ENCODE measurements around the gene KLK1. TPM values are rescaled to one million over a fixed set of nuclear protein-coding genes. Genes with fewer than 3 reads are reported as not detected.

KLK1 gene
- total RNA-seq, 4 donors from 2014 or later = 0.68 TPM; not detected in 3

DNA sequence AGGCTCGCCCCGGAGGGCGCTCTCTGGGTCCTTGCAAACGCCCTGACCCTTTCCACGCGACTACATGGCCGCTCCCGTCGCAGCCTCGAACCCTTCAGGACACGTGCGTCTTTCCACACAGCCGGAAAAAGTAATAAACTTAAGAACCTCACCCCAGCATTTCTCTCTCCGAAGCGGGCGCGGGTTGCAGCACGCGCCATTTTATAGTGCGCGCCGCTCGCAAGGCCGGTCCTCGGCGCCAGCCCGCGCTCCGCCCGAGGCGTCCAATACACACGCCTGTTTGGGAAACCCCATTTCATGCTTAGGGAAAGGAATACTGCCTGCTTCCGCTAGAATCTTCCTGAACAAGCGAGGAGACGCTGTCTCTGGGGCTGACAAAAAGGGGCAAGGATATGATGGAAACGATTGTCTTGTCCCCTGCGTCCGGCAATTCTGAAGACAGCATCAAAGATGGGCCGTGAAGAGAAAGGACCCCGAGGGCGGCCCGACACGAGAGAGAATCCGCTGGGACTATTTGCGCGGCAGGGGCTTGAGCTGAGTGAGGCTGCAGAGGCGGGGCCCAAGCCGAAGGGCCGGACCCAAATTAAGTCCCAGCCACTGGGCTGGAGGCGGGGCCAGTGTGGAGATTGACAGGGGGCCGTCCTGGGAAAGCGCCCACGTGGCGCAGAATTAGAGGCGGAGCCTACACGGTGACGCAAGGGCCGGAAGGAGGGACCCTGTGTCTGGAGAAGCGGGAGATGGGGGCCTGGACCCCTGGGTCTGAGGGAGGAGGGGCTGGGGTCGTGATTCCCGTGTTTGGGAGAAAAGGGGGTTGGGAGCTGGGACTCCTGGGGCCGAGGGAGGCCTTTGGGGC is 18.9 kb downstream of the KLK1 start:
- TF ChIP-seq, protein P1, sequence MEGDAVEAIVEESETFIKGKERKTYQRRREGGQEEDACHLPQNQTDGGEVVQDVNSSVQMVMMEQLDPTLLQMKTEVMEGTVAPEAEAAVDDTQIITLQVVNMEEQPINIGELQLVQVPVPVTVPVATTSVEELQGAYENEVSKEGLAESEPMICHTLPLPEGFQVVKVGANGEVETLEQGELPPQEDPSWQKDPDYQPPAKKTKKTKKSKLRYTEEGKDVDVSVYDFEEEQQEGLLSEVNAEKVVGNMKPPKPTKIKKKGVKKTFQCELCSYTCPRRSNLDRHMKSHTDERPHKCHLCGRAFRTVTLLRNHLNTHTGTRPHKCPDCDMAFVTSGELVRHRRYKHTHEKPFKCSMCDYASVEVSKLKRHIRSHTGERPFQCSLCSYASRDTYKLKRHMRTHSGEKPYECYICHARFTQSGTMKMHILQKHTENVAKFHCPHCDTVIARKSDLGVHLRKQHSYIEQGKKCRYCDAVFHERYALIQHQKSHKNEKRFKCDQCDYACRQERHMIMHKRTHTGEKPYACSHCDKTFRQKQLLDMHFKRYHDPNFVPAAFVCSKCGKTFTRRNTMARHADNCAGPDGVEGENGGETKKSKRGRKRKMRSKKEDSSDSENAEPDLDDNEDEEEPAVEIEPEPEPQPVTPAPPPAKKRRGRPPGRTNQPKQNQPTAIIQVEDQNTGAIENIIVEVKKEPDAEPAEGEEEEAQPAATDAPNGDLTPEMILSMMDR (IDR thresholded peaks at IDR 0.05; ENCODE audit: low read depth) = no peak

DNA sequence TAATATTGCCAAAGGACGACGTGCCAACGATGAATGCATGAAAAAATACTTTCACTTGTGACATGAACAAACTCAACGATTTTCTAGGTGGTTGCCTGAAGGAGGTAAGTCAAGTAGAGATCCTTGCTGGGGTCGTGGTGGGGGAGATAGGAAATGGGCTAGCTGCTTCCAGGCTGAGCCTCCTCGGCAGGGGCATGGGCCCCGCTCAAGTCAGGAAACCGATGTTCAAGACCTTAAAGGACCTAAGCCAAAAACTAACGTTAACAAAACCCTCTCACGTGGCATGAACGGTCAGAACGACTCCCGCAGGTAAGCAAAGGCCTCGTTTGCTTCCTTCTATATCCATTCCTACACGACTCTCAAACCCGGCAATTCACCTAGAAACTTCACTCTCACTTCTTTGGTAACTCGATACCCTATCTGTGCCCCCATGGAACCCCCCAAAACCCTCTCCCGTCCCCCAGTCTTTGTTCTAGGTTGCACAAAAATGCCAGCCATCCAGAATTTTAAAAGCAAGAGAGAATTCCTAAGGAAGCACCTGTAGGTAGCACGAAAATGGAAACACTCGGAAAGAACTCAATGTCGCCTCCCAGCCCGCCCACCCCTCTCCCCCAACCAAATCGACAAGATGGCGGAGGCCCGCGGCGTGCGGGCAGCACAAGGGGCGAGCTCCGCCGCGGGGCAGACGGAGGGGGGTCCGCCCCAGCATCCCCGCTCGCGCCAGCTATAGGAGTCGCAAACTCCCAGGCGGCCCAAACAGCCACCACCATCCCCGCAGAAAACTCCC is 19.8 kb downstream of the KLK1 start:
- TF ChIP-seq, protein P1 (IDR thresholded peaks at IDR 0.05; ENCODE audit: low read depth) = no peak

DNA sequence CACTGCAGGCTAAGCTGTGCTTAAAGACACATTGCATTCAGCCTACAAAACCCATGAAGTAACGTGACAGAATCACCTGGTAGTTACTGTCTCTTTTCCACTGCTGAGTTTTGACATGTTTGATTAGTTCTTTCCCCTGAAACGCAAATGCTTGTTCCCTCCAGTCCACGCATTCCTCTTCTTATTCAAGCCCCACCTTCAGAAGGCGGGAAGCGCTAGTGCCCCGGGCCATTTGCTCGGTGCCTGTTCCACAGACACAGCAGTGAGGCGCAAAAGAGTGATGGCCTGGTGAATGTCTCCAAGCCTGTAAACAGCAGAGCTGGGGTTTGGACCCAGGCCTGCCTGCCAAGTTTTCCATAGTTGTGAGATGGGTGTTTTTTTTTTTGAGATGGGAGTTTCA is 22.5 kb downstream of the KLK1 start:
- TF ChIP-seq, protein P1 (IDR thresholded peaks at IDR 0.05; ENCODE audit: low read depth) = no peak

DNA sequence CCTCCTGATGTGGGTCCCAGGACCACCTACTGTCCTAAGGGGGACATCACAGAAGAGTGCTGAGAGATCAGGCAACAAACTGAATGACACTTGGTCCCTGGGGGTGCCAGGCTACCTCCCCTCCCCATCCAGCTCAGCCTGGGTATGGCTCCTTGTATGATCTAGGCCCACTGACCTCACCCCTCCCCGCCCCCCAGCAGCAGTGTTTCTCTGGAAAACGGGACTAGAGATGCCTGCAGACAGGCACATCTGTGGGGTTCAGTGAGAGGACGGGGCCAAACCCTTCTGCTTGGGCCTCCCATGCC is 24.1 kb downstream of the KLK1 start:
- TF ChIP-seq, protein P1 (IDR thresholded peaks at IDR 0.05; ENCODE audit: low read depth) = no peak

DNA sequence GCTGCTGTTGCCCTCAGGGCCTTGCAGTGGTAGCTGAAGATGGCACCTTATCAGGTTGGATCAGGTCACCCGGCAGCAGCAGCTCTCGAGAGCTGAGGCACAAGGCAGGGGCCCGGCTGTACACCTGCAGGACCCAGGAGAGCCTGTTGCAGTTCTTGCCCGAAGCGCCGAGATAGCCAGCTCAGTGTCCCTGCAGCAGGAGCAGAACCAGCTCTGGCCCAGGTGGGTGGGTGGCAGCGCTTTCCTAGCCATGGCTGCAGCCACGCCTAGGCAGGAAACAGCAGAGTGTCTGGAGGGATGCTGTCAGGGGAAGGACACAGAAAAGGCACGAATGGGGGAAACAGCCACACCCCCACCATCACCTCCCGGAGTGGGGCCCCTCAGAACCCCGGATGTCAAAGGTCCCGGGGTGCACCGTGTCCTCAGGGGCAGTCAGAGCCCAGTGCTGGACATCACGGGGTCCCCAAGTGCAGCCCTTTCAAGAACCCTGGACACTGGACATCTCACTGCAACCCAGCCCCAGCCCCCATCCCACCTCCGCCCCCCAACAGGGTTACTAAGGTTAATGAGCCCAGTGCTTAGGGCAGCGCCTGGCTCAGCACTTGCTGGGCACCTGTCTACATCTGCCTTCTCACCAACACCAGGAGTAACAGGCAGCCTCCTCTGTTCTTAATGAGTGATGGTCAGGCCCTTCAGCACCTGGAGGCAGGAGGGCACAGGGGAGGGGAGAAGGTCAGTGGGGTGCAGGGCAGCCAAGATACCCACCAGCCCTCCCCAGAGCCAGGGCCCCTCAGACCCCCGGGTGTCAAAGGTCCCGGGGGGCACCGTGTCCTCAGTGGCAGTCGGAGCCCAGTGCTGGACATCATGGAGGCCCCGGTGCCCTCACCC is 24.7 kb downstream of the KLK1 start:
- TF ChIP-seq, protein P1 (IDR thresholded peaks at IDR 0.05; ENCODE audit: low read depth) = no peak

DNA sequence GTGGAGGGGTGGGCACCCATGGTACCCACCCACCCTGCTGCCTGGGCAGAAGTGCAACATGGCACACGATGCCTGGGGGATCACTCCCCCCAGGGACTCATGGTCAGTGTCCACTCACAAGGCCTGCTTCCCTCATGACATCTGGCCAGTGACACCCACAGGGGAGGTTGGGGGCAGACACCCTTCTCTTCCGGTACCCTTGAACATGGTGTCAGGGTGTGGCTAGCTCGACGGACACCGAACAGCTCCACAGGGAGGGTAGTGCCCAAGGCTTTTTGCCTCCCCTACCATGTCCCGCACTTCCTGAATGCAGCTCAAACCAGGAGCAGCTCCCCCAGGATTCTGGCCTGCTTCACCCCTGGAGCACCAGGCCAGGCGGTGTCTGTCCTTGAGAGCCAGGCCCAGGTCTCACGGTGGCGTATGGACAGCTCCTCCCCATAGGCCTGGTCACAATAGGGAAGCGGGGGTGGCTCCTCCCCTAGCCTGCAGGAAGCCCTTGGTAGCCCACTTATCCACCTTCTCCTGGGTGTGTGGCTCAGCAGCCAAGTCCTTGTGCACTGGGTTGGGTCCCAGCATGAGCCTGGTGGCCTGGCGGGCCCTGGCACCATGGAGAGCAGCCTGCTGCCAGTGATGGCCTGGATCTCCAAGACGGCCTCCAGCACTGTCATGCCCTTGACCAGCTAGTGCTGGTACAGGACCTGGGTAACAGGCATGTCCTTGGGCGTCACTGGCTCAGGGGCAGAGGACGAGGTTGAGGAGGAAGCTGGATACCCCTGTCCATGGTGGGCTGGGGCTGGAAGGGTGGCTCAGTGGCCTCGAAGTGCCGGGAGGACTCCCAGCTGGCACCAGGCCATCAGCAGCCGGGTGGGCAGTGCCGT is 25.6 kb downstream of the KLK1 start:
- TF ChIP-seq, protein P1 (IDR thresholded peaks at IDR 0.05; ENCODE audit: low read depth) = no peak

All from subcutaneous adipose tissue (tissue), 4 donors.